HG02763 (cell line): ENCODE data around the gene YKT6.

Experiments
- ATAC-seq: cut with Tn5 transposase; IDR thresholded peaks from one replicate; pipeline ENCODE4 v1.9.1; 2021; ENCODE audit warnings: mild to moderate bottlenecking, moderate library complexity; ENCODE audit not compliant: unreplicated experiment

Gene YKT6

GRCh38 chr7:44217223-44217714 is 16.5 kb downstream of the YKT6 start:
- ATAC-seq, result no peak

- no peak for ATAC-seq
These were observed 17.1 kb downstream of the YKT6 start for GRCh38 chr7:44217852-44218402.

- ATAC-seq, result no peak
These were observed 17.8 kb downstream of the YKT6 start for GRCh38 chr7:44218418-44219201.

GRCh38 chr7:44219371-44220045 is 18.7 kb downstream of the YKT6 start:
- ATAC-seq, result no peak

GRCh38 chr7:44220046-44220357 is 19.2 kb downstream of the YKT6 start:
- ATAC-seq, result no peak

- no peak for ATAC-seq
These were observed 19.8 kb downstream of the YKT6 start for GRCh38 chr7:44220358-44221112.

- no peak for ATAC-seq
These were observed 20.5 kb downstream of the YKT6 start for GRCh38 chr7:44221231-44221791.

- no peak for ATAC-seq
These were observed 21.3 kb downstream of the YKT6 start for GRCh38 chr7:44222074-44222473.

- ATAC-seq, result no peak
These were observed 22.0 kb downstream of the YKT6 start for GRCh38 chr7:44222776-44223261.

GRCh38 chr7:44223362-44224079 is 22.7 kb downstream of the YKT6 start:
- no peak for ATAC-seq

- no peak for ATAC-seq
These were observed 23.5 kb downstream of the YKT6 start for GRCh38 chr7:44224080-44224973.

- no peak for ATAC-seq
These were observed 24.3 kb downstream of the YKT6 start for GRCh38 chr7:44224974-44225565.

GRCh38 chr7:44225566-44226395 is 25.0 kb downstream of the YKT6 start:
- ATAC-seq, result no peak

- ATAC-seq, result no peak
These were observed 25.6 kb downstream of the YKT6 start for GRCh38 chr7:44226396-44226753.

GRCh38 chr7:44227911-44228310 is 27.1 kb downstream of the YKT6 start:
- ATAC-seq, result no peak

- no peak for ATAC-seq
These were observed 28.0 kb downstream of the YKT6 start for GRCh38 chr7:44228571-44229350.

GRCh38 chr7:44229546-44230105 is 28.8 kb downstream of the YKT6 start:
- no peak for ATAC-seq
